ENCODE results near the gene PLPP4.

Gene PLPP4

DNA sequence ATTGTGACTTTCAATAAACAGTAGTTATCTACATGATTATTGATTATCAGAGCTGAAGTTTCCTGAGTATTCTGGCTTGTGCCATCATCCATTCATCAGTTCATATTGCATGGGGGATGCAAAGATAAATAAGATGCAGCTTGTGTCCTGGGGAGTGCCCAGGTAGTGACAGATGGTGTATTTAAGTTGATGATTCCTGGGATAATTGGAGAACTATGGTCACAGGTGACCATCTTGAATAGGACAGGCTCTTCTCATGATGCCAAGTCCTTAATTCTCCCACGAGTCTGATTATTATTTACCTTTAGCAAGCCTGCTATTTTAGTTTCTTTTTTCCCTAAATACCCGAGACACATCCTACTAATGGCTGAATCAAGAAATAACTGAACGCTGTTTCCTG lies 64.9 kb downstream of the PLPP4 start:
- no peaks in the 10 kb centered on the region for H3K36me3 Mint-ChIP-seq (ENCODE audit: low read depth)
- H3K27me3 Mint-ChIP-seq (ENCODE audit: low read depth, poor library complexity) = peaks cover 25% of the 10 kb centered on the region
- no peak overlapping the region for H3K4me3 Mint-ChIP-seq
- H3K9me3 Mint-ChIP-seq = no peaks in the 10 kb centered on the region
- no peak overlapping the region for H3K27ac Mint-ChIP-seq
- DNase-seq = no peak
- H3K4me1 Mint-ChIP-seq = no peaks in the 10 kb centered on the region
- TF ChIP-seq CTCF (IDR thresholded peaks at IDR 0.05) = no peak

GRCh38 chr10:120527691-120528090 lies 70.7 kb downstream of the PLPP4 start:
- H3K27me3 Mint-ChIP-seq (ENCODE audit: low read depth, poor library complexity) = peaks cover 15% of the 10 kb centered on the region
- no peaks in the 10 kb centered on the region for H3K36me3 Mint-ChIP-seq (ENCODE audit: low read depth)
- H3K27ac Mint-ChIP-seq = no peak overlapping the region
- no peak for DNase-seq
- H3K9me3 Mint-ChIP-seq = no peaks in the 10 kb centered on the region
- no peak for TF ChIP-seq CTCF (IDR thresholded peaks at IDR 0.05)
- no peak overlapping the region for H3K4me3 Mint-ChIP-seq
- H3K4me1 Mint-ChIP-seq = no peaks in the 10 kb centered on the region

- no peak overlapping the region for H3K4me3 Mint-ChIP-seq
- DNase-seq = no peak
- no peaks in the 10 kb centered on the region for H3K36me3 Mint-ChIP-seq (ENCODE audit: low read depth)
- H3K27me3 Mint-ChIP-seq (ENCODE audit: low read depth, poor library complexity) = peaks cover 7% of the 10 kb centered on the region
- H3K9me3 Mint-ChIP-seq = peaks cover 16% of the 10 kb centered on the region
- no peak for TF ChIP-seq CTCF (IDR thresholded peaks at IDR 0.05)
- no peak overlapping the region for H3K27ac Mint-ChIP-seq
- H3K4me1 Mint-ChIP-seq = no peaks in the 10 kb centered on the region
Observed at GRCh38 chr10:120530699-120531098, 73.7 kb downstream of the PLPP4 start.

GRCh38 chr10:120538091-120538490 lies 81.1 kb downstream of the PLPP4 start:
- peaks cover 5% of the 10 kb centered on the region for H3K4me1 Mint-ChIP-seq
- peaks cover 7% of the 10 kb centered on the region for H3K27me3 Mint-ChIP-seq (ENCODE audit: low read depth, poor library complexity)
- peaks cover 16% of the 10 kb centered on the region for H3K9me3 Mint-ChIP-seq
- TF ChIP-seq CTCF (IDR thresholded peaks at IDR 0.05) = no peak
- DNase-seq = no peak
- H3K4me3 Mint-ChIP-seq = no peak overlapping the region
- no peak overlapping the region for H3K27ac Mint-ChIP-seq
- H3K36me3 Mint-ChIP-seq (ENCODE audit: low read depth) = no peaks in the 10 kb centered on the region

DNA sequence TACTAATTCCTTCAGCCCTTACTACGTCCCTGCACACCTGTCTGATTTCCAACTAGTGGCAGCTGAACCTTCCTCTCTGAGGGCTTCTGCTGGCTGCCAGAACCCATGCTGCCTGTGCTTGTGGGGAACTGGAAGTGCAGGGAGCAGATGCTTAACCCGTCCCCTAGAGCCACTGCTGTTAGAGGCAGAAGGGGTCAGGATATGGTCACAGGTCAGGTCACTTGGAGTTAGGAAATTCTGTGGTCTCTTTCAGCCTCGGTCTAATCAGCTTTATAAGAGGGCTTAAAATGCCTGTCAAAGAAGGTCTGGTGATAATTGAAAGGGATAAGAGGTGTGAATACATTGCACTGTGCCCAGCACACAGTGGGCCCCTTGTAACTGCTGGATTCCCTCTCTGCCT lies 82.0 kb downstream of the PLPP4 start:
- peak; percentile 12 for DNase-seq
- H3K27ac Mint-ChIP-seq = no peak overlapping the region

More for the DNA sequence above, 82.0 kb downstream of the PLPP4 start:
- Mint-ChIP-seq H3K27me3 (ENCODE audit: low read depth, poor library complexity) (peaks cover 7% of the 10 kb centered on the region), H3K9me3 (peaks cover 16% of the 10 kb centered on the region), H3K4me1 (peaks cover 5% of the 10 kb centered on the region), H3K36me3 (ENCODE audit: low read depth) (no peaks in the 10 kb centered on the region), H3K4me3 (no peak overlapping the region)
- TF ChIP-seq CTCF (IDR thresholded peaks at IDR 0.05) = no peak
